Esophagus muscularis mucosa (tissue), 4 donors: ENCODE results near the gene PTPRN2.

Experiments
- CTCF ChIP-seq, 3 experiments: fragments of 200-600 bp in 2 of 3; fragments of 450-650 bp in 1 of 3; sonication (generic) in 2 of 3; IDR thresholded peaks; one replicate each; pipeline ENCODE4 v1.5.1; 2017 to 2019; ENCODE audit warnings: antibody characterized with exemption in 3 of 3, mild to moderate bottlenecking in 2 of 3, moderate library complexity in 1 of 3
- EP300 ChIP-seq: sonication (generic); formaldehyde crosslinking; IDR thresholded peaks from one replicate; pipeline ENCODE4 v1.6.1; 2017; ENCODE audit warnings: antibody characterized with exemption
- POLR2A ChIP-seq: fragments of 450-650 bp; IDR thresholded peaks from one replicate; pipeline ENCODE4 v1.6.1; 2017; ENCODE audit warnings: antibody characterized with exemption, moderate library complexity, mild to moderate bottlenecking, low read depth

- TF ChIP-seq POLR2A (no peak), EP300 (no peak), CTCF (IDR thresholded peaks at IDR 0.05) (no peak)
These were observed 329.1 kb downstream of the PTPRN2 start for GRCh38 chr7:158258411-158259130.
